ENCODE data around the gene B4GALNT3. TPM values are rescaled to one million over a fixed set of nuclear protein-coding genes. Genes with fewer than 3 reads are reported as not detected.

The B4GALNT3 gene
- total and polyA plus RNA-seq, 2 of the 13 experiments (the other 11 are each of a cell fraction or from before 2014, with no cell fraction given): 3.2 to 4.4 TPM

GRCh38 chr12:569803-570434 is 110.2 kb downstream of the B4GALNT3 start (continued):
- TF ChIP-seq ZBTB33 (CRISPR knock-in tag; IDR thresholded peaks at IDR 0.05): peak; percentile 61; the same call in 1 of the 2 replicates
- TF ChIP-seq ZXDC (CRISPR knock-in tag; IDR thresholded peaks at IDR 0.05): no peak
- no peak for TF ChIP-seq NR1H2 (CRISPR knock-in tag; IDR thresholded peaks at IDR 0.05; ENCODE audit: borderline replicate concordance, low read depth)
- TF ChIP-seq PLSCR1 (CRISPR knock-in tag; IDR thresholded peaks at IDR 0.05; ENCODE audit: borderline replicate concordance): no peak
- TF ChIP-seq ZBTB40 (IDR thresholded peaks at IDR 0.05): no peak
- no peak for TF ChIP-seq ZBTB40 (CRISPR knock-in tag; IDR thresholded peaks at IDR 0.05)
- 0 out of 2 replicates have a peak, but pooled peaks have one; percentile 41 for TF ChIP-seq RBAK (CRISPR knock-in tag; IDR thresholded peaks at IDR 0.05)
- no peak for TF ChIP-seq IRF2 (CRISPR knock-in tag; IDR thresholded peaks at IDR 0.05)
- TF ChIP-seq SIX4 (CRISPR knock-in tag; IDR thresholded peaks at IDR 0.05): no peak
- TF ChIP-seq HIVEP1 (CRISPR knock-in tag; IDR thresholded peaks at IDR 0.05): peak; percentile 76
- TF ChIP-seq CENPX (CRISPR knock-in tag; IDR thresholded peaks at IDR 0.05): no peak
- TF ChIP-seq AGO1 (IDR thresholded peaks at IDR 0.05; ENCODE audit: low read depth, low read length, poor library complexity, severe bottlenecking): no peak
- TF ChIP-seq EP300 (IDR thresholded peaks at IDR 0.05; ENCODE audit: low read depth in 2 of 2, low read length in 2 of 2): peak in 1 of 2 experiments; percentile 25; a peak in 1 of 4 replicates
- 0 out of 2 replicates have a peak, but pooled peaks have one; percentile 10 for TF ChIP-seq EP300 (CRISPR knock-in tag; IDR thresholded peaks at IDR 0.05; ENCODE audit: borderline replicate concordance)
